SU-DHL-6 (cell line): ENCODE measurements around the gene ASTN2.

ENCODE experiments used
- EZH2phosphoT487 ChIP-seq: fragments of 200-600 bp; sonication (generic), shearing (Covaris generic); conservative IDR thresholded peaks from 2 replicates; pipeline ENCODE4 v1.6.1; 2018; ENCODE audit warnings: mild to moderate bottlenecking, antibody characterized with exemption, low read length, moderate library complexity, mixed read lengths
- TF ChIP-seq, protein P1 (sequence below): fragments of 200-600 bp; sonication (generic); IDR thresholded peaks from one replicate; pipeline ENCODE4 v1.5.1; 2017; ENCODE audit warnings: antibody characterized with exemption, mild to moderate bottlenecking, low read length, moderate library complexity; ENCODE audit not compliant: insufficient read depth, poor library complexity, severe bottlenecking

DNA sequence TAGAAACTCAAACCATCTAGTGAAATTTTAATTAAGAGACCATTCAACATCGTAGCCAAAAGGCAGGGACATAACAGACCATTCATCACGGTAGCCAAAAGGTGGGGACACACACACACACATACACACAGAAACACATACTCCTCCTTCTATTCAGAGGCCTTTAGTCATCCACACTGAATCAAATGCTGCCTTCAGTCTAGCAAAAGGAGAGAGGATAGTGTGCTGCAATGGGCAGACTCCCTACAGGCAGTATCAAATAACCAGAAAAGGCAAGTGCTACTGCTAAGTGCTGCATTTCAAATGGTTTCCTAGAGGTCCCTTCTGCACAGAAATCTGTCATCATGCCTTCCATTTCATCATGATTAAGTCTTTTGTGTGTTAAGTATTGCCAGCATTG lies 423.8 kb downstream of the ASTN2 start:
- TF ChIP-seq, protein P1, sequence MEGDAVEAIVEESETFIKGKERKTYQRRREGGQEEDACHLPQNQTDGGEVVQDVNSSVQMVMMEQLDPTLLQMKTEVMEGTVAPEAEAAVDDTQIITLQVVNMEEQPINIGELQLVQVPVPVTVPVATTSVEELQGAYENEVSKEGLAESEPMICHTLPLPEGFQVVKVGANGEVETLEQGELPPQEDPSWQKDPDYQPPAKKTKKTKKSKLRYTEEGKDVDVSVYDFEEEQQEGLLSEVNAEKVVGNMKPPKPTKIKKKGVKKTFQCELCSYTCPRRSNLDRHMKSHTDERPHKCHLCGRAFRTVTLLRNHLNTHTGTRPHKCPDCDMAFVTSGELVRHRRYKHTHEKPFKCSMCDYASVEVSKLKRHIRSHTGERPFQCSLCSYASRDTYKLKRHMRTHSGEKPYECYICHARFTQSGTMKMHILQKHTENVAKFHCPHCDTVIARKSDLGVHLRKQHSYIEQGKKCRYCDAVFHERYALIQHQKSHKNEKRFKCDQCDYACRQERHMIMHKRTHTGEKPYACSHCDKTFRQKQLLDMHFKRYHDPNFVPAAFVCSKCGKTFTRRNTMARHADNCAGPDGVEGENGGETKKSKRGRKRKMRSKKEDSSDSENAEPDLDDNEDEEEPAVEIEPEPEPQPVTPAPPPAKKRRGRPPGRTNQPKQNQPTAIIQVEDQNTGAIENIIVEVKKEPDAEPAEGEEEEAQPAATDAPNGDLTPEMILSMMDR: no peak
- no peak for TF ChIP-seq EZH2phosphoT487
